ENCODE results near the gene MYO3B.

- TF ChIP-seq ZFP41 (tag by site-specific recombination; IDR thresholded peaks at IDR 0.05; ENCODE audit: borderline replicate concordance) (no peak), ZNF354C (tag by site-specific recombination; IDR thresholded peaks at IDR 0.05; ENCODE audit: borderline replicate concordance, low read depth) (no peak), REST (tag by site-specific recombination; IDR thresholded peaks at IDR 0.05) (no peak), BCL11A (tag by site-specific recombination; IDR thresholded peaks at IDR 0.05; ENCODE audit: low read depth) (no peak), ZNF239 (tag by site-specific recombination; IDR thresholded peaks at IDR 0.05) (no peak), ZNF677 (tag by site-specific recombination; IDR thresholded peaks at IDR 0.05) (no peak)
- TF ChIP-seq, protein P1, sequence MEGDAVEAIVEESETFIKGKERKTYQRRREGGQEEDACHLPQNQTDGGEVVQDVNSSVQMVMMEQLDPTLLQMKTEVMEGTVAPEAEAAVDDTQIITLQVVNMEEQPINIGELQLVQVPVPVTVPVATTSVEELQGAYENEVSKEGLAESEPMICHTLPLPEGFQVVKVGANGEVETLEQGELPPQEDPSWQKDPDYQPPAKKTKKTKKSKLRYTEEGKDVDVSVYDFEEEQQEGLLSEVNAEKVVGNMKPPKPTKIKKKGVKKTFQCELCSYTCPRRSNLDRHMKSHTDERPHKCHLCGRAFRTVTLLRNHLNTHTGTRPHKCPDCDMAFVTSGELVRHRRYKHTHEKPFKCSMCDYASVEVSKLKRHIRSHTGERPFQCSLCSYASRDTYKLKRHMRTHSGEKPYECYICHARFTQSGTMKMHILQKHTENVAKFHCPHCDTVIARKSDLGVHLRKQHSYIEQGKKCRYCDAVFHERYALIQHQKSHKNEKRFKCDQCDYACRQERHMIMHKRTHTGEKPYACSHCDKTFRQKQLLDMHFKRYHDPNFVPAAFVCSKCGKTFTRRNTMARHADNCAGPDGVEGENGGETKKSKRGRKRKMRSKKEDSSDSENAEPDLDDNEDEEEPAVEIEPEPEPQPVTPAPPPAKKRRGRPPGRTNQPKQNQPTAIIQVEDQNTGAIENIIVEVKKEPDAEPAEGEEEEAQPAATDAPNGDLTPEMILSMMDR (tag by site-specific recombination; IDR thresholded peaks at IDR 0.05): no peak
Observed at GRCh38 chr2:170641961-170642360, 464.0 kb downstream of the MYO3B start.

All from HEK293 (cell line).